HG03097 (cell line): ENCODE measurements around the gene GARIN3.
"Not testable (repeated sequence)": the region's sequence is repeated elsewhere in the genome, so short reads cannot be mapped to it uniquely, and the experiment has no call there.

Experiments used
- ATAC-seq: cut with Tn5 transposase; IDR thresholded peaks from one replicate; pipeline ENCODE4 v1.9.1; 2021; ENCODE audit not compliant: unreplicated experiment, low FRiP score

GARIN3 gene

DNA sequence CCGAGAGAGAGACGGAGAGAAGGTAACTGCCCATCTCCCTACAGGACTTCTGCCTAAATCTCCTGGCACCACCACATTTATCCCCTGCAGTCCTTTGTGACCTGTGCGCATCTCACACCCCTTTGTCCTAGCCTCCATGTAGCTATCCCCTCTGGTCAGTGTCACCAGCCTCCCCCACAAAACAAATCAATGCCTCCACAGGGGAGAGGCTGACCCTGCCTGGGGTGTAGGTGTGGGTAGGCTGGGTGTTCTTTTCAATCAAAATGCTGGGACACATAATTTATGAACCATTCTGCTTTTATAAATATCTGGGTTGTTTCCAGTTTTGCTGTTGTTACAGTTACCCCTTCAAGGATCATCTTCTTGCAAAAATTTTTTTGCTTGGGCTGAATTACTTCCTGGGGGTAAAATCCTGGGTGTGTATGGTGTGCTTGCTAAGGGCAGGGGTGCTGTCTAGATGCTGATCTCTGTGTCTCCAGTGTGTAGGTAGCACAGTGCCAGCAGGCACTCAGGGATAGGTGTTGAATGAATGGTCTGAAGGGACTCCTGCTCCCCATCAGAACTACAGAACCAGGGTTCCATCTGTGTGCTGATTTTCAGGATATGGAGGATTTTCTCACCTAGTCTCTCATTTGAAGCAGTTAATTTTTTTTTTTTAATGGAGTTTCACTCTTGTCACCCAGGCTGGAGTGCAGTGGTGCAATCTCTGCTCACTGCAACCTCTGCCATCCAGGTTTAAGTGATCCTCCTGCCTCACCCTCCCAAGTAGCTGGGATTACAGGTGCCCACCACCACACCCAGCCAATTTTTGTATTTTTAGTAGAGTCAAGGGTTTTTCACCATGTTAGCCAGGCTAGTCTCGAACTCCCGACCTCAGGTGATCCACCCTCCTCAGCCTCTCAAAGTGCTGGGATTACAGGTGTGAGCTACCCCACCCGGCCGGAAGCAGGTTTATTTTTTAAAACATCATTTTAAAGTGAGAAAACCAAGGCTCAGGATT is at the start of gene GARIN3:
TSS of gene GARIN3 (minus strand) at position 51 of the 1,000 bp plus-strand sequence. CDS start 96 bp downstream, outside the sequence.
- ATAC-seq: no peak

DNA sequence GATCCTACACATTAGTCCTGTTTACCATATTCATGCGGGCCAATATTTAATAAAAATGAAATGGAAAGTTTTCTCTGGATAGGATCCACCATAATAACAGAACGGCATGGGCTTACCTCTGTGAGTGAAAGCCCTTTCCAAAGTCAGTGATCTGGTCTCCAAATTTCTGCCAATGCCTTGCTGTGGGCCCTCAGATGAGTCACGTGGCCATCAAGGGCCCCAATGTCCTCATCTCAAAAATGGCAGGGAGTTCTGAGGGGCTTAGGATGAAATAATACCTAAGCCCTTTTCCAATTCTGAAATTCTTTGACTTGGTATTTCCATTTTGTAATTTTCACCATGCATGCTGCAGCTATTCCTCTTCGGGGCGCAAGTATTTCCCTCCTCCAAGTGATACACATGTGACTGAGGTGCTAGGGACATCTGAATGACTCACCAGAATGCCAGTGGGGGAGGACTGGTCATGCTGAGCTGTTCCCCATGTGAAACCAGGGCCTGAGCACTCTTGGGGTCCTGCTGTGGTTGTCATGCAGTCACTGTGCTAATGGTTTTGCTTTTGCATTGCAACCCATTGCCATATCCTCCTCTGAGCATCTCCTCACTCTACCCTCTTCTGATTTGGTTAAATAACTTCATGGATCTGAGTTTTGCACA is 49.6 kb upstream of the GARIN3 start:
- ATAC-seq: no peak

DNA sequence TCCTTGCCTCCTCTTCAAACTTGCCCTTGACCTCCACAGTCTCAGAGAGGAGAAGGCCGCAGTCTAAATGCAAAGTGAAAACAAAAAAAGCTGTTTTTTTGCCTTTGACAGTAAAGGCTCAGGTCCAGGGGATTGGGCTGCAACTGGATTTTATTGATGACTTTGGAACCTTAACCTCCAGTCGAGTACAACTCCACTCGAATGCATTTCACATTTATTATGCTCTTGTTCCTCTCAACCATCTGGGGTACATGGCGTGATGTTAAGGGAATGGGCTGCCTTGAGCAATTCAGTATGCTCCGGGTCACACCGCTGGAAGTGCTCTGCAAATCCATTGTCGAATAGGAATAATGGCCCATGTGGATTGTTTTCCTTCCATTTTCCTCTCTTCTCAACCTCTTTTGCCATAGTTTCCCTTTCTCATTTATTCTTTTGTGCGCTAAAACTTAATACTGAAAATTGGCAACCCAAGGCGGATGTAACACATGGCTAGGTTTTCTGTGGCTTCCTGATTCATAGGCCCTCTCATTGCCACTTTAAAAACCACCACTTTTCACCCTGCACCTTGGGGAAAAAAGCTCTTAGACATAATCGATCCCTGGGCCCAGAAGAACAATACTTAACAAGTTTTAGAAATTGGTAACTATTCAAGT is 48.9 kb upstream of the GARIN3 start:
- peak; percentile 35 for ATAC-seq

DNA sequence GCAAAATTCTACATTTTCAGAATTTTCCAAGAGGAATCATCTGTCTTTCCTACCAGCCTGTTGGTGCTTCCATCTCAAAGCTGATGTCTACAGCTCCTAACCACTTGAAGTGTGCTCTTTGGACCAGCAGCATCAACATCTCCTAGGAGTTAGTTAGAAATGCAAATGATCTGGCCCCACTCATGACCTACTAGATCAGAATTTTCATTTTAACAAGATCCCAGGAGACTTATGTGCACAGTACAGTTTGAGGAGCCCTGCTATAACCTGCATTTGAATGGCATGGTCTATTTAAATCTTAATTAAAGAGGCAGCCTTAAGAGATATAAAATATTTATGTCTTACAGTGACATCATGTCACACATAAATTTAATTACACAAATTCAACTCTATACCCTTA is 48.4 kb upstream of the GARIN3 start:
- no peak for ATAC-seq

DNA sequence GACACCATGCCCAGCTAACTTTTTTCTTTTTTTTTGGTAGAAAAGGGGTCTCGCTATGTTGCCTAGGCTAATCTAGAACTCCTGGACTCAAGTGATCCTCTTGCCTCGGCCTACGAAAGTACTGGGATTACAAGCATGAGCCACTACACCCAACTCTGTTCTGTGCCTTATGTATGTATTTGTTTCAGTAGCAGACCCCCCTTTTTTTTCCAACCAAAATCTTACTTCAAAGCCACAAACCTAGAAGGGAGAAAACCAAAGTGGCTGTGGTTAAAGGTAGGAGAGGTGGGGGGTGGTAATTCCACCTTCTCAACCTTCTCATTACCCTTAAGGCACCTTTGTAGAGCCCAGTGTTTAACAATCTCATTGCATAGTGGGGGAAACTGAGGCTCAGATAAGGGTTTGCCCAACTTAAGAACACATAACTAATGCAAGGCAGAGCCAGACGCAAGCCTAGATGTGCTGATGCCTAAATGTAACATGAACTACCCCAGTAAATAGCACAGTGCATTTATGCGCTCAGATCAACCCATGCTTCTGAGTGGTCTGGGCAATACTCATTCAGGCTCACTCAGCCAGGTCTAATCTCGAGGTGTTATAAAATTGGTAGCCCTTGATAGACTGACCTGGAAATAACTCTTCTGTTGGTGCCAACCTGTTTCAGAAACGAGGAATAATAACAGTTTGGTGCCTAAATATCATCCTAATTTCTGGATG is 47.6 kb upstream of the GARIN3 start:
- ATAC-seq: no peak

DNA sequence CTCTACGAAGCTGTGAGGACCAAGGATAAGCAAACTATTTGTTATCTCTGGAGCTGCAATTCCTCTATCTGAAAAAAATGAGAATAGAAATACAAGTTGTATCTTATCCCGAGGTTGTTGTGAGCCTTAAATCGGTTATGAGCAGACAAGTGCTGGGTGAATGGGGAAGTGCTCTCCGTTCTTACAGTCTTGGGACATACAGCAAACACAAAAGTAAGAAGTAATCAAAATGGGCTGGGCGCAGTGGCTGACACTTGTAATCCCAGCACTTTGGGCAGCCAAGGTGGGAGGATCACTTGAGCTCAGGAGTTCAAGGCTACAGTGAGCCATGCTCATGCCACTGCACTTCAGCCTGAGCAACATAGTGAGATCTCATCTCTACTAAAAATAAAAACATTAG is 46.2 kb upstream of the GARIN3 start:
- ATAC-seq: no peak

DNA sequence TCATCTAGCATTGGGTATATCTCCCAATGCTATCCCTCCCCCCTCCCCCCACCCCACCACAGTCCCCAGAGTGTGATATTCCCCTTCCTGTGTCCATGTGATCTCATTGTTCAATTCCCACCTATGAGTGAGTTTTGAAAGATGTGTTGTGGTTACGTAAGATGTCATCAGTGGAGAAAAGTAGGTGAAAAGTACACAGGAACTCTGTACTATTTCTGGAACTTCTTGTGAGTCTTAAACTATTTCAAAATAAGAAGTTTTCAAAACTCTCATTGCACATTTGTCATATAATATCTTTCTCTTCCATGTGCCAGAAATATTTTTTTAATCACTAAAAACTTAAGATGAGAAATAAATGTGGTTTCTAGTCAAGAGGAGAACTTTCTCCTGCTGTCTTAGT is 44.6 kb upstream of the GARIN3 start:
- ATAC-seq: not testable (repeated sequence)

DNA sequence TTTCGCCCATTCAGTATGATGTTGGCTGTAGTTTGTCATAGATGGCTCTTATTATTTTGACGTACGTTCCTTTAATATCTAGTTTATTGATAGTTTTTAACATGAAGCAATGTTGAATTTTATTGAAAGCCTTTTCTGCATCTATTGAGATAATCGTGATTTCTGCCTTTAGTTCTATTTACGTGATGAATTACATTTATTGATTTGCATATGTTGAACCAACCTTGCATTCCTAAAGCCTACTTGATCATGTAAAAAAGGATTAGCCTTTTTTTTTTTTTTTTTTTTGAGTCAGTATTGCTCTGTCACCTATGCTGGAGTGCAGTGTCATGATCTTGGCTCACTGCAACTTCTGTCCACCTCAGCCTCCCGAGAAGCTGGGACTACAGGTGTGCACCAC is 39.6 kb upstream of the GARIN3 start:
- no peak for ATAC-seq

DNA sequence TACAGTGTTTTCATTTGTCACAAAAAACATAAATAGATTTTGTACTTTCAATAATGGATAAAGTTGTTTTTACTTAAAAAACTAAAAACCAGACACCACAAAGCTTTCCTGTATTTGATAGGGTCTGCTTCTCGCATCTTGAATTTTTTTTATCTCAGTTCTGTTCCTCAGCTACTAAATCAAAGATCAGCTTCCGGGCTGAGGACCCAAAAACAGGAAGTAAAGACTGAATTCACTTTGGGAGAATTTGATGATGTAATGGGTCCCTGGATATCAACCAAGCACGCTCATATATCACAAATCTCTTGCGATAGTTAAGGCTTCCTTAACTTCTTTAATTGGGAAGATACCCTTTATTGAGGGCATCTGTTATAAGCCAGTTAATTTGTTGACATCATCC is 38.7 kb upstream of the GARIN3 start:
- no peak for ATAC-seq

DNA sequence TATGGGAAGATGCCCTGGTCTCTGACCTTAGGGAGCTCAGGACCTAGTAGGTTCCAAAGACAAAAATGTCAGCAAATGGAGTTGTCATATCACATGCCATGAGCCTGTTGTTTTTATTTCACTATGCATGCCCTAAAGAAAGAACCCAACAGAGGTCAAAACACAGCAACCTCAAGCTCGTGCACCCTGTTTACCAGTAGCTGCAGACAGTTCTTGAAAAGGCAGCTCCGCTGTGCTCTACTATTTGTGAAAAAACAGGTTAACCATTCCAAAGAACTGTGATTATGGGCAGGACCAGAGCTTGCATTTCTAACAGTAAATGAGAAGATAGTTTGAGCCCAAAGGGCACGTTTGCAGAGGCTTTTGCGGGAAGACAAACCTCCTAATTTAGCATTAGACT is 37.4 kb upstream of the GARIN3 start:
- ATAC-seq: no peak

DNA sequence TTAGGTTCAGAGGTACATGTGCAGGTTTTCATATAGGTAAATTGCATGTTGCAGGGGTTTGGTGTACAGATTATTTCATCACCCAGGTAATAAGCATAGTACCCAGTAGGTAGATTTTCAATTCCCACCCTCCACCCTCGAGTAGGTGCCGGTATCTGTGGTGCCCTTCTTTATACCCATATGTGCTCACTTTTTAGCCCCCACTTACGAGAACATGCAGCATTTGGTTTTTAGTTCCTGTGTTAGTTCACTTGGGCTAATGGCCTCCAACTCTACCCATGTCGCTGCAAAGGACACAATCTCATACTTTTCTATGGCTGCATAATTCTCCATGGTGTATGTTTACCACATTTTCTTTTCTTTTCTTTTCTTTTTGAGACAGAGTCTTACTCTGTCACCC is 35.8 kb upstream of the GARIN3 start:
- ATAC-seq: no peak

DNA sequence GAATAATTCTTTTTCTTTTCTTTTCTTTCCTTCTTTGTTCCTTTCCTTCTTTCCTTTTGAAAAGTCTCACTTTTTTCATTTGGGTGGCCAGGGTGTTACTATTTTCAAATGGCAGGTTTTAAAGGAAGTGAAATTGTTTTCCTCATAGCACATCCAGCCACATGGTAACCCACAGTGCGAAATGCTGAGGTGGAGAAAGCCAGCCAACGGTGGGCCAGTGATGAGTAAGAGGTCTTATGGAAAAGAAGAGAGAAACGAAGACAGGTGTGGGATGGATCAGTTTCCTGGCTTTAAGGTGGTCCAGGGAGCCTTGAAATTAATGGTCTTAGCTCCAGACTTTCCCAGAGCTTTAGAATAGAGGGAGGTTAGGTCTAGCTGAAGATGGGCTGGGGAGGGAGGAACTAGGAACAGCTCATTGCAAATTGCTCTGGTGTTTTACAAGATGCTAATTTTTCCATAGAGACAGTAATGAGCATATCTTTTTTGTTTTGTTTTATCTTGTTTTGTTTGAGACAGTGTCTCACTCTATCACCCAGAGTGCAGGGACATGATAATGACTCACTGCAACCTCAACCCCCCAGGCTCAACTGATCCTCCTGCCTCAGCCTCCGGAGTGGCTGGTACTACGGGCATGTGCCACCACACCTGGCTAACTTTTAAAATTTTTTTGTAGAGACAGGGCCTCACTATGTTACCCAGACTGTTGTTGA is 32.4 kb upstream of the GARIN3 start:
- ATAC-seq: no peak

DNA sequence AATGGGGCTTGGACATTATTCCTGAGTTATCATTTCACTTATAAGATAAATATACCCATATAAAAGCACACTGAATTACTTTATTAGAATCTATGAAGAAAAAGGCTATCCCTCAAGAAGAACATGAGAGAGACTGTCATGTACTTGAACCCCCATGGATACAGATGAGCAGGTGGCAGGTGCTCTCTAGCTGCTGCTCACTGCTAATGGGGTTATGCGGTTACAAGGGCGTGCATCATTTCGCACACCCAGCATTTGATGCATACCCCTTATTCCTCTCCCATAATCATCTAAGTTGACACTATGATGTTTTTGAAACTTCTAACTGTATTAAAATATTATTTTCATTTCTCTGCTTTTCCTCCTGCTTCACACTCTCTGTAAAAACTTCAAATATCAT is 31.0 kb upstream of the GARIN3 start:
- no peak for ATAC-seq

DNA sequence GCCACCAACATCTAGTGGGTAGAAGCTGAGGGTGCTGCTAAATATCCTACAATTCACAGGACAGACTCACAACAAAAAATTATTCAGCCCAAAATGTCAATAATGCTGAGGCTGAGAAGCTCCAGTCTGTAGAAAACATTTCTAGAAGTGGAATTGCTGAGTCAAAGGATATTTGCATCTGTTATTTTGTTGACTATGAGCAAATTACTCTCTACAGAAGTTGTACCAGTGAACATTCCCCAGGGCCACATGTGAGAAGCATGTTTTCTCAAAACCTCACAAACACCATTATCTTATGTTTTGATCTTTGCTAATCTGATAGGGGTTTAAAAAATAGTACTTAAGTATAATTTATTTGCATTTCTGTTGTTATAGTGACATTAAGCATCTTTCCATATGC is 30.0 kb upstream of the GARIN3 start:
- ATAC-seq: no peak

DNA sequence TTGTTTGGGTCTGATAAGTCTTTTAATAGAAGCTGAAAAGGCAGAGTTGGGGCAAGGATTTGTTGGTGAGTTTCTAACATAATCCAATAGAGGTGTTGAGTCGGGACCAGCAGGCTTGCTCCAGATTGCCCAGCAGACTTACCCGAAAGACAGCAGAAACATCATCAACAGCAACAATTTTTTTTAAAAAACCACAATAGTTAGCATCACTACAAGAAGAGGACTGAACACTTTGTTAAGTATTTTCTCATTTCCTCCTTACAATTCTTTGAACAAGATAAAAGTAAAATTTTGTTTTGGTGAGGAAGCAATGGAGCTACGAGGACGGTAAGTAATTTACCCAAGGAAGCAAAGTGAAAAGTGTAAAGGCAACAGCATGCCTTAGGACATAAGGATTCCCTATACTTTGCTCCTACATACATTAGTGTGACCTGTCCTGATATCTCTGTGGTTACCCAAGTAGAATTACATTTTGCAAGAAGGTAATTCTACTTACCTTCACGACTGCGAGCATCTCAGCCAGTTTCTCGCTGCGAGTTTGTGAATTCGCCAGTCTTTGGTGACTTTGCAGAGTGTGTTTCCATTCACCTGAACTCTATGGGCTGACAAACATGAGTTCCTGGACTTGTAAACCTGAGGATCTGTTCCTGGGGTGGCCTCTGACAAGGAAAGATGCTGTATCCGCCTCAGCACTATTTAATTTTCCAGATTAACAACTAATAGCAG is 27.8 kb upstream of the GARIN3 start:
- ATAC-seq: no peak

DNA sequence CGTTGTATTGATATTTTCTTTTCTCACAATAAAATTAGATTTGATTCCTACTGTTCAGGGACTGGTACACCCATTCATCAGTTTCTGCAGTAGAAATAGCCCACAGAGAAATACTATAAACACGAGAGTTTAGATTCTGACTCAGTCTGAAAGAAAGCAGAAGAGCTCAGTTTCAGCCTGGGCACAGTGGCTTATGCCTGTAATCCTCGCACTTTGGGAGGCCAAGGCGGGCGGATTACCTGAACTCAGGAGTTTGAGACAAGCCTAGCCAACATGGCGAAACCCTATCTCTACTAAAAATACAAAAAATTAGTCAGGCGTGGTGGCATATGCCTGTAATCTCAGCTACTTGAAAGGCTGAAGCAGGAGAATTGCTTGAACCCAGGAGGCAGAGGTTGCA is 23.2 kb upstream of the GARIN3 start:
- no peak for ATAC-seq

DNA sequence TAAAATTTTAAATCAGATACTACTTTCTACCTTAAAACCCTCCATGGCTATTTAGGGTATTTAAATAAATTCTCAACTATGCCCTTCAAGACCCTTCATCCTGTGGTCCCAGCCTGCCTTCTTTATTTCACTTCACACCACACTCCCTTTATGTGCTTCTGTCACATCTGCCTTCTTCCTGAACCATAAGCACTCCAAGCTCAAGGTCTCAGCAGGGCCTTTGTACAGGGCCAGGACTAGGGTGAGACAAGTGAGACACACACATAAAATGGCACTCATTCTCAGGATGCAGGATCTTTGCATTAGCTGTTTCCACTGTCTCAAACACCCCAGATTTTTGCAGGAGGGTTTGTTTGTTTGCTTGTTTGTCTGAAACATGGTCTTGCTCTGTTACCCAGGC is 22.2 kb upstream of the GARIN3 start:
- no peak for ATAC-seq

DNA sequence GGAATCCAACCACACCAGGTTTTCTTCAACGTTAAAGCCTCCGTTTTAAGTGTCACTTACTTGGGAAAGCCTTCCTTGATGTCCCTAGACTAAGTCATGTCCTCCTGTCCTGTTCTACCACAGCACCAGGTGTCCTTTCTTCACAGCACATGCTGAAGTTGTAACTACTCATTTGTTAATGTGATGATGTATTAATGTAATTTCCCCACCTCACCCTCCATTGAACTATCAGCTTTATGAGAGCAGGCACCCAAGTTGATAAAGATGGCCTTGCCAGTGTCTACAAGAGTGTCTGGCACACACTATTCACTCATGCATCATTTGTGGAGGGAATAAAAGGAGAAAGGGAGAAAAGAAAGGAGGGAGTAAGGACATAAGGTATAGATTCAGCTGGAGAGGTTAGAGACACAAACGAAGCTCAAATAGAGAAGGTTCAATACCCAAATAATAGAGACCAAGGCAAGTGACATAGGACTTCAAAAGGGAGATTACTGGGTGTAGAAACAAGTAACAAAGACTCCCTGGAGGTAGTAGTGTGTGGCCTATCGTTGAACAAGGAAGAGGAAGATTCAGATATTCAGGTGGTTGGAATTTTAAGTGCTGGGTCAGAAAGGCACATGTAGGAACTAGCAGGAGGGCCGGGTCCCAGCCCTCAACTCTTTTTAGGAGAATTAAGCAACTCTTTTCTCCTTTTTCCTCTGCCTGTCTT is 21.1 kb upstream of the GARIN3 start:
- no peak for ATAC-seq
